HG02642 (cell line): ENCODE data around the gene DCTN2.

Source experiments
- ATAC-seq: cut with Tn5 transposase; IDR thresholded peaks from one replicate; pipeline ENCODE4 v1.9.1; 2021; ENCODE audit warnings: mild to moderate bottlenecking; ENCODE audit not compliant: unreplicated experiment, poor library complexity

Gene DCTN2

GRCh38 chr12:57529831-57530230 is 17.2 kb downstream of the DCTN2 start:
- no peak for ATAC-seq

DNA sequence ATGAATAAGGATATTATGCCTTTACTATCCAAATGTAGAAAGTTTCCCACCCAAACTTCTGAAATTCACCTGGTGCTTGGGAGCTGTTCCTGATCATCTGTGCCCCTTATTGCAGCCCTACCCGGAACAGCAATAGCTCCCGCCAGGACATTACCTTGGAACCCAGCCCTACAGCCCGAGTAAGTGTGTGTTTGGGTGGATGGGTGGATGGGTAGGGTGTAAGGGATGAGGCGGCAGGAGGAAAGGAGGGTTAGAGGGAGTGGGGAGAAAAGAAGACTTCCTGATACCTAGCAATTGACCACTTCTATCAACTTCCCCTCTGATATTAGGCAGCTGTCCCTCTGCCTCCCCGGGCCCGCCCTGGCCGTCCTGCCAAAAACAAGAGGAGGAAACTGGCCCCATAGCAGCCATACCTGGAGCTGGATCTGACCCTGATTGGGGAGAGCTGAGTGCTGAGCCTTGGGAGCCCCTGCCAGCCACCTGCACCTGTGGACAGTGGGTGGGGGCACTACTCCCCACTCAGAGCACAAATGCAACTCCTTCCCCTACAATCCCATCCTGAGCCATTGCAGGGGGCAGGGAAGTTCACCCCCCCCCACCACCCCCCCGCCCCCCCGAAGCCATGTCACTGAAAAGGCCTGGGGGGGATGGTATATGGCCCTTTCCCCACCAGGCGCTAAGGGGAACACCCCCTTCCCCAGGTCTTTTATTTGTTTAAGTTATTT is 18.0 kb downstream of the DCTN2 start:
- ATAC-seq: no peak

DNA sequence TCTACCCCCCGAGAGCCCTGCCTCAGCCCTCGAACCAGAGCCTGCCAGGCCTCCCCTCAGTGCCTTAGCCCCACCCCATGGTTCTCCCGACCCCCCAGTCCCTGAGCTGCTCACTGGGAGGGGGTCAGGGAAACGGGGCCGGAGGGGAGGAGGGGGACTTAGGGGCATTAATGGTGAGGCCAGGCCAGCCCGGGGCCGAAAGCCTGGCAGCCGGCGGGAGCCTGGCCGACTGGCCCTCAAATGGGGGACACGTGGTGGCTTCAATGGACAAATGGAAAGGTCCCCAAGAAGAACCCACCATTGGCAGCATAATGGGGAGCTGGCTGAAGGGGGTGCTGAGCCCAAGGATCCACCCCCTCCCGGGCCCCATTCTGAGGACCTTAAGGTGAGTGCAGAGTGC is 18.8 kb downstream of the DCTN2 start:
- no peak for ATAC-seq

GRCh38 chr12:57527184-57527583 is 19.8 kb downstream of the DCTN2 start:
- ATAC-seq: no peak

DNA sequence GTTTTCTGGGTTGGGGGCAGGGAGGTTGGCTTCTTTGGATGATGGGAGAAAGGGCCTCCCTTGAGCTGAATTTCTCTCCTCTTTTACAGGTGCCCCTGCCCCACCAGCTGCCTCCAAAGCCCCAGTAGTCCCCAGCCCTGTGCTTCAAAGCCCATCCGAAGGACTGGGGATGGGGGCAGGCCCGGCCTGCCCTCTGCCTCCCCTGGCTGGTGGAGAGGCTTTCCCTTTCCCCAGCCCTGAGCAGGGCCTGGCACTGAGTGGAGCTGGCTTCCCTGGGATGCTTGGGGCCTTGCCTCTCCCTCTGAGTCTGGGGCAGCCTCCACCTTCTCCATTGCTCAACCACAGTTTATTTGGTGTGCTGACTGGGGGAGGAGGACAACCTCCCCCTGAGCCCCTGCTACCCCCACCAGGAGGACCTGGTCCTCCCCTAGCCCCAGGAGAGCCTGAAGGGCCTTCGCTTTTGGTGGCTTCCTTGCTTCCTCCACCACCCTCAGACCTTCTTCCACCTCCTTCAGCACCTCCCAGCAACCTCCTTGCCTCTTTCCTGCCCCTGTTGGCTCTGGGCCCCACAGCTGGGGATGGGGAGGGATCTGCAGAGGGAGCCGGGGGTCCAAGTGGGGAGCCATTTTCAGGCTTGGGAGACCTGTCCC is 20.4 kb downstream of the DCTN2 start:
- no peak for ATAC-seq

- no peak for ATAC-seq
Measured at GRCh38 chr12:57525615-57526383, 21.2 kb downstream of the DCTN2 start.

GRCh38 chr12:57524814-57525614 is 22.0 kb downstream of the DCTN2 start:
- ATAC-seq: no peak

GRCh38 chr12:57523706-57524614 is 23.0 kb downstream of the DCTN2 start:
- ATAC-seq: no peak

GRCh38 chr12:57522887-57523705 is 23.9 kb downstream of the DCTN2 start:
- no peak for ATAC-seq

DNA sequence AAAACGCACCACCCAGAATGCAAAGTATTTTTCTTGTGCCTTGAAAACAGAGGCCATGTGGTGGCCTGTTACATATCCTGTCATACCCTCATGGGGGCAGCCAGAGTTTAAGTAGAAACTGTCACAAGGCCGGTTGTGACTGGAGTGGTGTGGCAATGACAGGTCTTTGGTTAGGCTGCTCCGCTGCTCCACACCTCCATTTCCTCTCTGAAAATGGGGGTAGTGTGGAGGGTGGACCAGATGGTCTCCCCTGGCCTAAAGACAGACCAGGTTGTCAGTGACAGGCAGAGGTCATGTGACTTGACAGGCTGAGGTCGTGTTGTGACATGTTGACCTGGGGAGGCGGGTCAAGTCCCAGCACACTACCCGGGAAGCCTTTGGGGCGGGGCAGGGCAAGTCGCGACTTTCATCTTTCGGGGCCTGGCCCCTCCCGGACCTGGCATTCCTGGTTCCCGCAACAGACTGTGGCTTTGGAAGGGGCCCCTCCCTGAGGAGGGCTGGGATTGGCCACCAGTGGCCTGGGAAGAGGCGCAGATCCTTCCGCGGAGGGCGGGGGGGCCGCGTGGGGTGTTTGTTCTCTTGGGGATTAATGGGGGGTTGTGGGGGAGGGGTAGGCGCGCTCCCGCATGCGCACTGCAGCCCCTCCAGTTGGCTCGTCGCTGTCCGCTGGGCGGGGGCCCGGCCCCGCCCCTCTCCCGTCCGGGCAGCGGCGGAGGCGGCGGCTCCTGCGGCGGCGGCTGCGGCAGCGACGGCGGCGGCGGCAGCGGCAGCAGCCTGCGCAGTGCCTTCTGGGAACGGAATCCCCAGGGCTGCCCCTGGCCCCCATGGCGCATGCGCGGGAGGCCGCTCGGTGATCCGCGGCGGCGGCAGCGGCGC is 24.7 kb downstream of the DCTN2 start, which contains the start of gene MBD6:
Gene MBD6 (plus strand): TSS at position 814 of the 876 bp plus-strand sequence. CDS start 1,480 bp downstream, outside the sequence.
- peak; percentile 38 for ATAC-seq

DNA sequence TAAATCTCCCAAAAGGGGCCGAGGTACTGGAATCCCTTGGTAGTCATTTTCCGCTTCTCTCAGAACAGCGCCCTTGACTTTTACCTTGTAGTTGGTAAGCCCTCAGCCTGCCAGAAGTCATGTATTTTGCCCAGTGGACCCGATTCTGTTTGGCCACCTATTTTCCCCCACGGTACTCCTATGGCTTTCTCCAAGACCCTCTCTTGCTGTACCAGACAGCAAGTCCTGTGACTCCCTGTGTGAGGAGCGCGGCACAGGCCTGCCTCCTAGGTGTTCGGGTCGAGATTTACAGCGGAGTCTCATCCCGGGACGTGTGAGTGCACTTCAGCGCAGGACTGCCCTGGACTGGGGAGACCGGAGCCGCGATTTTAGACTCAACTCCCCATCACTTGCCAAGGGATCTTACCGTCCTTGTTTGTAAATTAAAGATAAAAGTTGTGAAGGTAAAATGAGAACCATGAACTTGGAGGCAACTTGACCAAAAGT is 25.4 kb downstream of the DCTN2 start:
- ATAC-seq: no peak

DNA sequence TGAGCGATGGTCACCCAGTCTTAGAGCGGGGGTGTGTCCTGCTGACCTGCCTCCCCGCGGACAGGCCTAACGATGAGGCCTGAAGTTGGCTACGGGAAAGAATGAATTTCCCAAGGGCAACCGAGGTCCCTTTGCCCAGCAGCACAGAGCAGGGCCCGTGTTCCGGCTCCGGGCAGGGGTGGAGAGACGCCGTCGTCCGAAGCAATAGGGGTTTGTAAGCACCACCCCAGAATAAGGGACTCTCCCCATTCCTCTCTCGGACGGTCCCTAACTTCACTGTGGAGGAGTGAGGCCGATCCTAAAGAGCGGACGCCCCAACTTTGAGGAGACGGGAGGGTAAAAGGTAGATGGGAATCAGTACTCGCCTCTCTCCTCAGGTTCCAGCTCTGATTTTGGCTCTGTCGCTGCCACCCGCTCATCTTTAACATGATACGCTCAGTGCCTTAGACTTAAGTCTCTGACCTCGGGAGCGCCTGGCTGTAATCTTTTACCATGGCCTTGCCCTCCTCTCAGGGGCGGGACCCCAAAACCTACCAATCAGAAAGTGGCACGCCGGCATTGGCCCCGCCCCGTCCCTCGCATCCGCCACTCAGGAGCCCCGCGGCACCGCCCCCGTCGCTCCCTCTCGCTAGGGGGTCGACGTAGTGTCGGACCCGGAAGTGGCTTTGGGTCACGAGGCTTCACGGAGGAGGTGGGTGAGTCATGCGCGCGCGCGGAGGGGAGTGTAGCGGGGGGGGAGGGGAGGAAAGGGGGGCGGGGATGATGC is 26.8 kb downstream of the DCTN2 start, which contains the start of gene DDIT3:
Gene DDIT3 (minus strand): TSS at position 462 of the 766 bp plus-strand sequence. CDS start 3,108 bp downstream, outside the sequence.
- ATAC-seq: peak; percentile 71

DNA sequence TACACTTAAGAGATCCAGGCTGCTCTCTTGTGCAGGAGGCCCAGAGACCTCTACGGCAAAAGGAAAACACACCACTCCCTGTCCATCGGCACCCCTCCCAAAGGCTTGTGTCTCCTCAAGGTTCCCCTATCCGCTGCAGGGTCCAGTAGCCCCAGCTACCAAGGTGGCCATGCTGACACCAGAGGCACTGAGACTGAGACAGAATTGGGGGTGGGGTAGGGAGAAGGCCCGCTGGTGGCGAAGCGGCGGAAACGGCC is 27.3 kb downstream of the DCTN2 start:
- no peak for ATAC-seq

- no peak for ATAC-seq
Measured at GRCh38 chr12:57518920-57519795, 27.8 kb downstream of the DCTN2 start.

- no peak for ATAC-seq
Measured at GRCh38 chr12:57518176-57518919, 28.6 kb downstream of the DCTN2 start.
